Testis (tissue), 3 donors: Measurements from ENCODE around the gene MEGF11. TPM values are rescaled to one million over a fixed set of nuclear protein-coding genes. Genes with fewer than 3 reads are reported as not detected.
A peak's percentile ranks its signal among the peaks of the same experiment; 100 is the strongest.

Experiments
- DNase-seq: peaks from one replicate; pipeline ENCODE4 v3.0.0-alpha.2; 2019
- H3K27ac ChIP-seq, 2 donors: fragments of 200-600 bp; sonication (generic); one replicate each; pipeline ENCODE4 v1.5.1; 2019
- H3K27me3 ChIP-seq: fragments of 200-600 bp; sonication (generic); one replicate; pipeline ENCODE4 v1.5.1; 2019
- H3K36me3 ChIP-seq: fragments of 200-600 bp; sonication (generic); one replicate; pipeline ENCODE4 v1.5.1; 2017; ENCODE audit warnings: low read depth; ENCODE audit errors: missing control alignments
- H3K4me1 ChIP-seq: fragments of 200-600 bp; sonication (generic); one replicate; pipeline ENCODE4 v1.5.1; 2019
- H3K4me3 ChIP-seq, 2 donors: fragments of 200-600 bp; sonication (generic); one replicate each; pipeline ENCODE4 v1.5.1; 2017 to 2019
- H3K9me3 ChIP-seq: fragments of 200-600 bp; sonication (generic); one replicate; pipeline ENCODE4 v1.5.1; 2017
- POLR2A ChIP-seq: fragments of 450-650 bp; IDR thresholded peaks from one replicate; pipeline ENCODE4 v1.6.1; 2017; ENCODE audit warnings: antibody characterized with exemption, mild to moderate bottlenecking, moderate library complexity
- WGBS, 2 donors: methylation state at CpG; one replicate each; pipeline ENCODE4 v1.1.5; 2018; 5-methylcytosine and 5-hydroxymethylcytosine counted together
- intact Hi-C: fragments of 100-400 bp; cut with DNase I; formaldehyde crosslinking; loops from one replicate; pipeline ENCODE4 v1.15.1; 2023; ENCODE audit warnings: low total_unique reads
- polyA plus RNA-seq: library from polyadenylated mRNA; stranded (reverse); fragments of 350-450 nt; fragmentation: Illumina TruSeq; extraction: RNeasy Lipid Tissue Mini Kit (QIAGEN cat#74804); gene quantifications from one replicate; pipeline ENCODE4 v1.2.3, GENCODE V29; 2014; ENCODE audit warnings: low read depth, low replicate concordance; ENCODE audit not compliant: insufficient read depth
- total RNA-seq, 2 donors: library from RNA; depleted of rRNA; stranded (reverse); fragments of >200 nt; gene quantifications; one replicate each; pipeline ENCODE4 v1.2.3, GENCODE V29; 2016
- TF ChIP-seq, protein P1 (sequence below), 3 experiments: fragments of 450-650 bp in 2 of 3; fragments of 200-600 bp in 1 of 3; sonication (generic) in 1 of 3; IDR thresholded peaks; one replicate each; pipeline ENCODE4 v1.5.1; 2016 to 2019; ENCODE audit warnings: antibody characterized with exemption in 3 of 3, mild to moderate bottlenecking in 2 of 3, moderate library complexity in 1 of 3

MEGF11 gene
- total and polyA plus RNA-seq, 3 donors from 2014 or later: 4.5 to 18.7 (median 8.6) TPM

DNA sequence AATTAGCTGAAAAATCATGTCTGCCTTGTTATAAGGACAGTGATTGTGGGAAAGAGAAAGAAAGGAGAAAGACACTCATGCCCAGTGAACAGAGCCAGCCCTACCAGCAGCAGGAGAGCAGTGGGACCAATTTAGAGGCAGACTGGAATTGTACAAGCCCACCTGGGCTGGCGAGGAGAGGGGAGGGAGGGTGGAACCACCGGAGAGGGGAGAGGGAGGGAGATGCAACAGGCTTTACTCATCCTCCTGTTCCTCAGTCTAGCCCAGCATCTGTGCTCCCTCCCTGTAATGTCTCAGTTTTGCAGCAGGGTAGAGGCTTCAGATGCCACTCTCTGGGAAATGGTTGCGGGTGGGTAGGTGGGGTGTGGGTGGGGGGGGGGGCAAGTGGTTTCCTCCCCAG, 329.5 kb downstream of the MEGF11 start:
- no peak for TF ChIP-seq POLR2A
- TF ChIP-seq, protein P1, sequence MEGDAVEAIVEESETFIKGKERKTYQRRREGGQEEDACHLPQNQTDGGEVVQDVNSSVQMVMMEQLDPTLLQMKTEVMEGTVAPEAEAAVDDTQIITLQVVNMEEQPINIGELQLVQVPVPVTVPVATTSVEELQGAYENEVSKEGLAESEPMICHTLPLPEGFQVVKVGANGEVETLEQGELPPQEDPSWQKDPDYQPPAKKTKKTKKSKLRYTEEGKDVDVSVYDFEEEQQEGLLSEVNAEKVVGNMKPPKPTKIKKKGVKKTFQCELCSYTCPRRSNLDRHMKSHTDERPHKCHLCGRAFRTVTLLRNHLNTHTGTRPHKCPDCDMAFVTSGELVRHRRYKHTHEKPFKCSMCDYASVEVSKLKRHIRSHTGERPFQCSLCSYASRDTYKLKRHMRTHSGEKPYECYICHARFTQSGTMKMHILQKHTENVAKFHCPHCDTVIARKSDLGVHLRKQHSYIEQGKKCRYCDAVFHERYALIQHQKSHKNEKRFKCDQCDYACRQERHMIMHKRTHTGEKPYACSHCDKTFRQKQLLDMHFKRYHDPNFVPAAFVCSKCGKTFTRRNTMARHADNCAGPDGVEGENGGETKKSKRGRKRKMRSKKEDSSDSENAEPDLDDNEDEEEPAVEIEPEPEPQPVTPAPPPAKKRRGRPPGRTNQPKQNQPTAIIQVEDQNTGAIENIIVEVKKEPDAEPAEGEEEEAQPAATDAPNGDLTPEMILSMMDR (IDR thresholded peaks at IDR 0.05): no peak
- Histone ChIP-seq H3K9me3 (no peaks in the 10 kb centered on the region), H3K36me3 (no peaks in the 10 kb centered on the region), H3K4me3 (no peak overlapping the region), H3K27me3 (no peaks in the 10 kb centered on the region), H3K4me1 (peaks cover 19% of the 10 kb centered on the region), H3K27ac (no peak overlapping the region)
- WGBS, 2 donors: 77 to 87% methylated on average over 3 of the region's 3 CpGs
- no peak for DNase-seq
- intact Hi-C loops: no loop called here

DNA sequence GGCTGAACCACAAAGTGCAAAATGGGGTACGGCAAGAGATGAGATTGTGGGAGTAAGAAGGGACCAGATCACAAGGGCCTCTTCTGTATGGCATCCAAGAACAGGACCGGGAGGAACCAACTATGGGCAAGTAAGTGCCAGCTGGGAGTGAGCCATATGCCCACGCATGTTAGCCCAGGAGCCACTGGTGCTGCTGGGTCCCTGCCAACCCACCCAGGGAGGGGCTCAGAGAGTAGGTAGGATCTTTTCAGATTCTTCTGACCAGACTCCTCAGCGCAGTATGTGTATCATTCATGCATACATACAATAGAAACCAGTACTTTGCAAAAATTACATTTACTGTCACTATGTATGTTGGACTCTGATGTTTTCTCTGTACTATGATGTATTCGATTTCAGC, 330.3 kb downstream of the MEGF11 start:
- peaks cover 19% of the 10 kb centered on the region for H3K4me1 ChIP-seq
- no peaks in the 10 kb centered on the region for H3K27me3 ChIP-seq
- intact Hi-C loops: no loop called here
- no peak overlapping the region for H3K27ac ChIP-seq
- DNase-seq: peak; percentile 80
- H3K36me3 ChIP-seq: no peaks in the 10 kb centered on the region
- TF ChIP-seq, protein P1 (IDR thresholded peaks at IDR 0.05): no peak
- TF ChIP-seq POLR2A: no peak
- H3K9me3 ChIP-seq: no peaks in the 10 kb centered on the region
- 72 to 78% methylated on average over 5 of the region's 5 CpGs for WGBS, 2 donors
- no peak overlapping the region for H3K4me3 ChIP-seq

DNA sequence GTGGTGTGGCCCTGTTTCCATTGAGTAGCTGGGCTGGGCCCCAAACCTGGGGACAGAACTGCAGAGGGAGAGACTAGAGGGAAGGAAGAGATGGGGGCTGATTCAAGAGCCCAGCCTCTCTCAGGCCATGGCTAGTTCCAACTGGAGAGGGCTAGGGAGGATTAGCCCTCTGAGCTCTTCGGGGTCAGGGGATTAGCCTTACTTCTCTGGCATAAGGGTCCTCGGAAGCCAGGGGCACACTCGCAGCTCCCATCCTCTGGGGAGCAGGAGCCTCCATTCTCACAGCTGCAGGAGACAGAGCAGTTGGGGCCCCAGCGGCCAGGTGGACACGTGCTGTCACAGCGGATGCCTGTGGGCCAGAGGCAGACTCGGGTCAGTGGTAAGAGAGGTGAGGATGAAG, 330.9 kb downstream of the MEGF11 start:
- 92 to 95% methylated on average over 7 of the region's 7 CpGs for WGBS, 2 donors

DNA sequence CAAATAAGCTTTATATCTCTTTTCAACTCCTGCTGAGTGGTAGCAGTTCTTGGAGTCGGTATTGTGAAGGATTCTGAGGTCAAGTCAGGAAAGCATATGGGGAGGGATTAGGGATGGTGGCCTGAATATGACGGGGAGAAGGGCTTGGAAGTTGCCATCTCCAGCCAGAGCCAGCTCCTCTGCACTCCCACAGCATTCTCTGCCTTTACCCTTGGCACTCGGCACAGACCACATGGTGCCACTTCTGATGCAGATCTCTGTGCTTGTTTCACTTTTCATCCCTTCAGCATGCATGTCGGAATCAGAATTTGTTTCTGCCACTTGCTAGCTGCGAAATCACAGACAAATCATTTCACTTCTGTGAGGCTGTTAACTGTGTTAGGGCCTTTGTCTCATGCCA, 331.8 kb downstream of the MEGF11 start:
- H3K9me3 ChIP-seq: no peaks in the 10 kb centered on the region
- DNase-seq: peak; percentile 74
- no peak overlapping the region for H3K4me3 ChIP-seq
- H3K27ac ChIP-seq: no peak overlapping the region
- H3K27me3 ChIP-seq: no peaks in the 10 kb centered on the region
- WGBS, 2 donors: 70 to 74% methylated on average over 5 of the region's 5 CpGs
- H3K4me1 ChIP-seq: peaks cover 19% of the 10 kb centered on the region
- intact Hi-C loops: no loop called here
- H3K36me3 ChIP-seq: no peaks in the 10 kb centered on the region
- TF ChIP-seq, protein P1 (IDR thresholded peaks at IDR 0.05): no peak
- TF ChIP-seq POLR2A: no peak

More for the DNA sequence above, 330.9 kb downstream of the MEGF11 start:
- H3K9me3 ChIP-seq: no peaks in the 10 kb centered on the region
- no peak overlapping the region for H3K27ac ChIP-seq
- H3K27me3 ChIP-seq: no peaks in the 10 kb centered on the region
- intact Hi-C loops: no loop called here
- no peak for DNase-seq
- no peaks in the 10 kb centered on the region for H3K36me3 ChIP-seq
- no peak overlapping the region for H3K4me3 ChIP-seq
- peaks cover 19% of the 10 kb centered on the region for H3K4me1 ChIP-seq
- no peak for TF ChIP-seq POLR2A
- TF ChIP-seq, protein P1 (IDR thresholded peaks at IDR 0.05): no peak

DNA sequence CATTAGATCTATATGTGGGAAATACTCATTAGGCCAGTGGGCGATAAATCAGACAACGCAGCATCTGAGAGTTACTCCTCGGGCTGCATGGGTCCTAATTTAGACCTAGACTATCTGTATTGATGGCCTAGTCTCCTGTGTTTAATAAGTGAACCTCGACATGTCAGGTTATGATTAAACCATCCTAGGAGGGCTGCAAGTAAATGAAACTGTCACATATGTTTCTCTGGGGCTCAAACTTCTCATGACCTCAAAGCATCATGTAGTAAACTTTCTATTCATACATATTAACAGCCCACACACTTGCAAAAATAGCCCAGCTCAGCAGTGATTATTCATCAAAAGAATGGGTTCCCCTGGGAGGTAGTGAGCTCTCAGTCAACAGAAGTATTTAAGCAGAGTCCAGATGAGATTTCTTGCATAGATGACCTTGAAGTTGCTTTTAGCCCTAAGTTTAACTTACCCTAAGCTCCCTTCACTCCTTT, 332.7 kb downstream of the MEGF11 start:
- Histone ChIP-seq H3K4me1 (peaks cover 19% of the 10 kb centered on the region), H3K9me3 (no peaks in the 10 kb centered on the region), H3K27ac (no peak overlapping the region), H3K27me3 (no peaks in the 10 kb centered on the region), H3K4me3 (no peak overlapping the region), H3K36me3 (no peaks in the 10 kb centered on the region)
- DNase-seq: no peak
- no peak for TF ChIP-seq POLR2A
- TF ChIP-seq, protein P1 (IDR thresholded peaks at IDR 0.05): no peak
- 81 to 84% methylated on average over 4 of the region's 4 CpGs for WGBS, 2 donors
- intact Hi-C loops: no loop called here
